ENCODE results near the gene TPD52L2.

Gene TPD52L2

GRCh38 chr20:63854766-63855362 lies 10.2 kb upstream of the TPD52L2 start:
- H3K4me2 ChIP-seq (ENCODE audit: low read length) = no peak overlapping the region
- H3K27ac ChIP-seq (ENCODE audit: low read depth, low read length, poor library complexity, severe bottlenecking) = no peak overlapping the region
- no peaks in the 10 kb centered on the region for H3K79me2 ChIP-seq (ENCODE audit: insufficient read depth, low read length)
- no peak overlapping the region for H3K9ac ChIP-seq (ENCODE audit: low read length)
- no peaks in the 10 kb centered on the region for H3K36me3 ChIP-seq (ENCODE audit: insufficient read depth, low read length)
- H3K4me1 ChIP-seq (ENCODE audit: insufficient read depth, low read length, severe bottlenecking) = no peaks in the 10 kb centered on the region
- no peak overlapping the region for H3K4me3 ChIP-seq (ENCODE audit: low read depth, low read length, poor library complexity, severe bottlenecking)
- H3K27me3 ChIP-seq (ENCODE audit: insufficient read depth, low read length) = peaks cover 4% of the 10 kb centered on the region; the same call in 1 of the 2 replicates
- H3K9me3 ChIP-seq (ENCODE audit: low read length) = no peaks in the 10 kb centered on the region
- H2AFZ ChIP-seq (ENCODE audit: low read length) = no peak overlapping the region
- TF ChIP-seq EZH2 (IDR thresholded peaks at IDR 0.05; ENCODE audit: borderline replicate concordance, low read length) (no peak), CTCF (IDR thresholded peaks at IDR 0.05; ENCODE audit: low read length) (no peak)
- no peaks in the 10 kb centered on the region for H4K20me1 ChIP-seq (ENCODE audit: insufficient read depth, low read length)
- no peaks in the 10 kb centered on the region for H3F3A ChIP-seq (ENCODE audit: insufficient read depth, low read length)
- H3K9me2 ChIP-seq (ENCODE audit: low read depth, low read length) = no peaks in the 10 kb centered on the region

- no peaks in the 10 kb centered on the region for H3F3A ChIP-seq (ENCODE audit: insufficient read depth, low read length)
- H3K4me3 ChIP-seq (ENCODE audit: low read depth, low read length, poor library complexity, severe bottlenecking) = no peak overlapping the region
- H3K4me2 ChIP-seq (ENCODE audit: low read length) = no peak overlapping the region
- H3K36me3 ChIP-seq (ENCODE audit: insufficient read depth, low read length) = no peaks in the 10 kb centered on the region
- no peaks in the 10 kb centered on the region for H4K20me1 ChIP-seq (ENCODE audit: insufficient read depth, low read length)
- H3K27me3 ChIP-seq (ENCODE audit: insufficient read depth, low read length) = peaks cover 4% of the 10 kb centered on the region; the same call in 1 of the 2 replicates
- H2AFZ ChIP-seq (ENCODE audit: low read length) = no peak overlapping the region
- H3K9ac ChIP-seq (ENCODE audit: low read length) = no peak overlapping the region
- no peak overlapping the region for H3K27ac ChIP-seq (ENCODE audit: low read depth, low read length, poor library complexity, severe bottlenecking)
- no peaks in the 10 kb centered on the region for H3K4me1 ChIP-seq (ENCODE audit: insufficient read depth, low read length, severe bottlenecking)
- no peaks in the 10 kb centered on the region for H3K9me2 ChIP-seq (ENCODE audit: low read depth, low read length)
- TF ChIP-seq CTCF (IDR thresholded peaks at IDR 0.05; ENCODE audit: low read length) (no peak), EZH2 (IDR thresholded peaks at IDR 0.05; ENCODE audit: borderline replicate concordance, low read length) (no peak)
- no peaks in the 10 kb centered on the region for H3K9me3 ChIP-seq (ENCODE audit: low read length)
- H3K79me2 ChIP-seq (ENCODE audit: insufficient read depth, low read length) = no peaks in the 10 kb centered on the region
Observed at GRCh38 chr20:63855363-63856097, 9.5 kb upstream of the TPD52L2 start.

GRCh38 chr20:63856098-63856511 lies 9.0 kb upstream of the TPD52L2 start:
- H3K9ac ChIP-seq (ENCODE audit: low read length) = no peak overlapping the region

More at GRCh38 chr20:63856098-63856511, 9.0 kb upstream of the TPD52L2 start:
- Histone ChIP-seq H3K79me2 (ENCODE audit: insufficient read depth, low read length) (no peaks in the 10 kb centered on the region), H3K27ac (ENCODE audit: low read depth, low read length, poor library complexity, severe bottlenecking) (no peak overlapping the region), H3K9me3 (ENCODE audit: low read length) (no peaks in the 10 kb centered on the region), H3K4me3 (ENCODE audit: low read depth, low read length, poor library complexity, severe bottlenecking) (no peak overlapping the region), H3K27me3 (ENCODE audit: insufficient read depth, low read length) (peaks cover 4% of the 10 kb centered on the region; the same call in 1 of the 2 replicates), H3K4me2 (ENCODE audit: low read length) (no peak overlapping the region), H4K20me1 (ENCODE audit: insufficient read depth, low read length) (no peaks in the 10 kb centered on the region), H2AFZ (ENCODE audit: low read length) (no peak overlapping the region), H3K4me1 (ENCODE audit: insufficient read depth, low read length, severe bottlenecking) (no peaks in the 10 kb centered on the region), H3K36me3 (ENCODE audit: insufficient read depth, low read length) (peaks cover 1% of the 10 kb centered on the region; the same call in 1 of the 2 replicates), H3F3A (ENCODE audit: insufficient read depth, low read length) (no peaks in the 10 kb centered on the region), H3K9me2 (ENCODE audit: low read depth, low read length) (no peaks in the 10 kb centered on the region)
- TF ChIP-seq CTCF (IDR thresholded peaks at IDR 0.05; ENCODE audit: low read length) = no peak
- TF ChIP-seq EZH2 (IDR thresholded peaks at IDR 0.05; ENCODE audit: borderline replicate concordance, low read length) = no peak

Measured in OCI-LY1 (cell line).